GM19468 (cell line): ENCODE measurements around the gene SLC24A4.

Source experiments
- ATAC-seq: cut with Tn5 transposase; IDR thresholded peaks from one replicate; pipeline ENCODE4 v1.9.1; 2021; ENCODE audit warnings: mild to moderate bottlenecking, moderate library complexity, moderate number of reproducible peaks; ENCODE audit not compliant: unreplicated experiment; ENCODE audit errors: extremely low read depth

SLC24A4 gene

GRCh38 chr14:92511453-92512238, 188.7 kb downstream of the SLC24A4 start:
- no peak for ATAC-seq

GRCh38 chr14:92512807-92513203, 189.8 kb downstream of the SLC24A4 start:
- no peak for ATAC-seq

GRCh38 chr14:92513204-92513965, 190.4 kb downstream of the SLC24A4 start, which contains the start of gene RIN3:
Gene RIN3 (plus strand): TSS chr14:92513781. CDS start chr14:92513933, 152 bp downstream.
- no peak for ATAC-seq

GRCh38 chr14:92513966-92514843, 191.2 kb downstream of the SLC24A4 start:
- ATAC-seq = no peak

GRCh38 chr14:92514844-92515514, 192.0 kb downstream of the SLC24A4 start:
- no peak for ATAC-seq

- no peak for ATAC-seq
These were observed 192.8 kb downstream of the SLC24A4 start for GRCh38 chr14:92515546-92516343.

GRCh38 chr14:92516344-92516965, 193.5 kb downstream of the SLC24A4 start:
- no peak for ATAC-seq

GRCh38 chr14:92516966-92517506, 194.1 kb downstream of the SLC24A4 start:
- ATAC-seq = no peak

- ATAC-seq = no peak
These were observed 194.8 kb downstream of the SLC24A4 start for GRCh38 chr14:92517761-92518160.

GRCh38 chr14:92519246-92520101, 196.5 kb downstream of the SLC24A4 start:
- ATAC-seq = no peak

GRCh38 chr14:92520102-92521057, 197.4 kb downstream of the SLC24A4 start:
- ATAC-seq = no peak

GRCh38 chr14:92521058-92521415, 198.1 kb downstream of the SLC24A4 start:
- ATAC-seq = no peak

- ATAC-seq = no peak
These were observed 200.8 kb downstream of the SLC24A4 start for GRCh38 chr14:92523752-92524151.

- no peak for ATAC-seq
These were observed 201.7 kb downstream of the SLC24A4 start for GRCh38 chr14:92524602-92525185.

- ATAC-seq = no peak
These were observed 202.5 kb downstream of the SLC24A4 start for GRCh38 chr14:92525322-92526095.
